ENCODE measurements around the gene TRPC6.

DNA sequence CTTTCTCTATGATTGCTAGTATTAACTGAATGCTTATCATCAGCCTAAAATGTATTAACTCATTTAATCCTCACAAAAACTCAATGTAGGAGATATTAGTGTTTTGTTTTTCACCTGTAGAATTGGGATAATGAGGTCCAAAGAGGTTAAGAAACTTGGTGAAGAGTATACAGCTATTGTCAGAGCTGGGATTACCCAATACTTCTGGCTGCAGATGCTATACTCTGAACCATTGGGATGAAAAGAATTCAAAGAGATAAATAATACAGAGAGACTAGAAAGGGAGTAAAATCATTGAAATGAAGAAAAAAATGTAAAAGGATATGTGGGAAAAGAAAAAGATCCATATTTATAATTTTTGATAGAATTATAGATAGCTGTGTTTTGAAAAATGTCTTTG lies 137.1 kb downstream of the TRPC6 start:
- TF ChIP-seq, protein P1, sequence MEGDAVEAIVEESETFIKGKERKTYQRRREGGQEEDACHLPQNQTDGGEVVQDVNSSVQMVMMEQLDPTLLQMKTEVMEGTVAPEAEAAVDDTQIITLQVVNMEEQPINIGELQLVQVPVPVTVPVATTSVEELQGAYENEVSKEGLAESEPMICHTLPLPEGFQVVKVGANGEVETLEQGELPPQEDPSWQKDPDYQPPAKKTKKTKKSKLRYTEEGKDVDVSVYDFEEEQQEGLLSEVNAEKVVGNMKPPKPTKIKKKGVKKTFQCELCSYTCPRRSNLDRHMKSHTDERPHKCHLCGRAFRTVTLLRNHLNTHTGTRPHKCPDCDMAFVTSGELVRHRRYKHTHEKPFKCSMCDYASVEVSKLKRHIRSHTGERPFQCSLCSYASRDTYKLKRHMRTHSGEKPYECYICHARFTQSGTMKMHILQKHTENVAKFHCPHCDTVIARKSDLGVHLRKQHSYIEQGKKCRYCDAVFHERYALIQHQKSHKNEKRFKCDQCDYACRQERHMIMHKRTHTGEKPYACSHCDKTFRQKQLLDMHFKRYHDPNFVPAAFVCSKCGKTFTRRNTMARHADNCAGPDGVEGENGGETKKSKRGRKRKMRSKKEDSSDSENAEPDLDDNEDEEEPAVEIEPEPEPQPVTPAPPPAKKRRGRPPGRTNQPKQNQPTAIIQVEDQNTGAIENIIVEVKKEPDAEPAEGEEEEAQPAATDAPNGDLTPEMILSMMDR (IDR thresholded peaks at IDR 0.05): no peak
- TF ChIP-seq POLR2A (IDR thresholded peaks at IDR 0.05): no peak

Data from heart left ventricle (tissue), 13 donors.